Nephron (organoid): ENCODE data around the gene CDHR2.

Experiments
- H3K27ac Mint-ChIP-seq, 3 experiments: 2 replicates each; pipeline ENCODE4 v1.8.0; 2020; ENCODE audit warnings: mixed read lengths in 3 of 3, mild to moderate bottlenecking in 2 of 3, moderate library complexity in 1 of 3
- H3K27me3 Mint-ChIP-seq: 2 replicates; pipeline ENCODE4 v1.8.0; 2021; ENCODE audit warnings: low read depth, mild to moderate bottlenecking, moderate library complexity, mixed read lengths
- H3K36me3 Mint-ChIP-seq: 2 replicates; pipeline ENCODE4 v1.8.0; 2020; ENCODE audit warnings: low read depth, mixed read lengths
- H3K4me1 Mint-ChIP-seq: 2 replicates; pipeline ENCODE4 v1.8.0; 2020; ENCODE audit warnings: mixed read lengths
- H3K4me3 Mint-ChIP-seq, 3 experiments: 2 replicates each; pipeline ENCODE4 v1.8.0; 2020; ENCODE audit warnings: mild to moderate bottlenecking in 3 of 3, mixed read lengths in 3 of 3, moderate library complexity in 2 of 3
- H3K9me3 Mint-ChIP-seq: 2 replicates; pipeline ENCODE4 v1.8.0; 2020; ENCODE audit warnings: mixed read lengths
- CTCF ChIP-seq, 3 experiments: fragments of 200-600 bp; sonication (generic); IDR thresholded peaks; one replicate each; pipeline ENCODE4 v1.5.0; 2021; ENCODE audit warnings: antibody characterized with exemption in 3 of 3; ENCODE audit not compliant: unreplicated experiment in 3 of 3

Gene CDHR2

GRCh38 chr5:176532795-176533194, 16.3 kb upstream of the CDHR2 start:
- Mint-ChIP-seq H3K9me3 (no peaks in the 10 kb centered on the region), H3K4me3 (no peak overlapping the region), H3K4me1 (peaks cover 39% of the 10 kb centered on the region), H3K27me3 (no peaks in the 10 kb centered on the region), H3K27ac (peak overlapping the region in 2 of 3 experiments; percentile 98 to 99), H3K36me3 (peaks cover 19% of the 10 kb centered on the region)
- TF ChIP-seq CTCF (IDR thresholded peaks at IDR 0.05; ENCODE audit: unreplicated experiment in 3 of 3), result no peak

- peak overlapping the region; percentile 98 to 99 (median 98) for H3K27ac Mint-ChIP-seq
- no peaks in the 10 kb centered on the region for H3K9me3 Mint-ChIP-seq
- H3K4me1 Mint-ChIP-seq, result peaks cover 45% of the 10 kb centered on the region
- peak overlapping the region; percentile 98 to 100 (median 99) for H3K4me3 Mint-ChIP-seq
- H3K27me3 Mint-ChIP-seq, result no peaks in the 10 kb centered on the region
- no peak for TF ChIP-seq CTCF (IDR thresholded peaks at IDR 0.05; ENCODE audit: unreplicated experiment in 3 of 3)
- H3K36me3 Mint-ChIP-seq, result peaks cover 14% of the 10 kb centered on the region
Observed at GRCh38 chr5:176533390-176533789, 15.8 kb upstream of the CDHR2 start.

GRCh38 chr5:176533894-176534611, 15.1 kb upstream of the CDHR2 start:
- peaks cover 51% of the 10 kb centered on the region for H3K4me1 Mint-ChIP-seq
- H3K27me3 Mint-ChIP-seq, result no peaks in the 10 kb centered on the region
- H3K36me3 Mint-ChIP-seq, result peaks cover 12% of the 10 kb centered on the region
- TF ChIP-seq CTCF (IDR thresholded peaks at IDR 0.05; ENCODE audit: unreplicated experiment in 3 of 3), result no peak
- no peaks in the 10 kb centered on the region for H3K9me3 Mint-ChIP-seq
- peak overlapping the region; percentile 98 to 100 (median 99) for H3K4me3 Mint-ChIP-seq
- H3K27ac Mint-ChIP-seq, result peak overlapping the region; percentile 98 to 99 (median 98)

- no peak for TF ChIP-seq CTCF (IDR thresholded peaks at IDR 0.05; ENCODE audit: unreplicated experiment in 3 of 3)
- H3K27ac Mint-ChIP-seq, result peak overlapping the region; percentile 98 to 99 (median 98)
- peaks cover 54% of the 10 kb centered on the region for H3K4me1 Mint-ChIP-seq
- no peaks in the 10 kb centered on the region for H3K27me3 Mint-ChIP-seq
- H3K4me3 Mint-ChIP-seq, result peak overlapping the region; percentile 98 to 100 (median 99)
- H3K9me3 Mint-ChIP-seq, result no peaks in the 10 kb centered on the region
- H3K36me3 Mint-ChIP-seq, result peaks cover 12% of the 10 kb centered on the region
Observed at GRCh38 chr5:176534640-176535039, 14.5 kb upstream of the CDHR2 start.

- Mint-ChIP-seq H3K4me3 (peak overlapping the region; percentile 98 to 100 (median 99)), H3K9me3 (no peaks in the 10 kb centered on the region), H3K4me1 (peaks cover 60% of the 10 kb centered on the region), H3K27ac (peak overlapping the region; percentile 98 to 99 (median 98)), H3K36me3 (peaks cover 12% of the 10 kb centered on the region), H3K27me3 (no peaks in the 10 kb centered on the region)
- no peak for TF ChIP-seq CTCF (IDR thresholded peaks at IDR 0.05; ENCODE audit: unreplicated experiment in 3 of 3)
Observed at GRCh38 chr5:176535101-176535663, 14.0 kb upstream of the CDHR2 start.
